OCI-LY3 (cell line): Measurements from ENCODE around the gene GABARAP.
"Not testable (repeated sequence)": the region's sequence is repeated elsewhere in the genome, so short reads cannot be mapped to it uniquely, and the experiment has no call there.

Source experiments
- EZH2phosphoT487 ChIP-seq: fragments of 200-600 bp; shearing (Covaris generic); IDR thresholded peaks from 2 replicates; pipeline ENCODE4 v1.6.1; 2018; ENCODE audit warnings: antibody characterized with exemption, mixed run types, low read depth
- TF ChIP-seq, protein P1 (sequence below): fragments of 200-600, 300-600 bp; sonication (generic); IDR thresholded peaks from 2 replicates; pipeline ENCODE4 v1.5.1; 2014; ENCODE audit warnings: antibody characterized with exemption, low read length, low read depth

DNA sequence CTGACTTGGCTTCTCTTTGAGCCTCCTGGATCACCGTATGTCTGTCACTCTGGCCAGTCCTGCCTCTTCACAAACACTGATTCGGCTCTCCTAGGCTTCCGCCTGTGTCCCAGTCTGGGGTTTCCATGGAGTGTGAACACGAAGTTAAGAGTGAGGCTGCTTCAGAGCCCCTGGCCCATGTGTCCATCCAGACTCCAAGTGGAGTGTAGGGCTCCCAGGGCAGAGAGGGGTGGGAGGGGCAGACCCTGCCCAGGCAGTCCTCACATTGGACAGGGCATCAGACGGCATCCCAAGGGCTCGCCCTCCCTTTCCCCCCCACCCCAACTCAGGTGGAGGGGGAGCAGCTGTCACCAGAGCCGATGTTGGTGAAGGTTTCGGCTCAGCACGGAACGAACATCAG, 1.6 kb upstream of the GABARAP start:
- TF ChIP-seq, protein P1, sequence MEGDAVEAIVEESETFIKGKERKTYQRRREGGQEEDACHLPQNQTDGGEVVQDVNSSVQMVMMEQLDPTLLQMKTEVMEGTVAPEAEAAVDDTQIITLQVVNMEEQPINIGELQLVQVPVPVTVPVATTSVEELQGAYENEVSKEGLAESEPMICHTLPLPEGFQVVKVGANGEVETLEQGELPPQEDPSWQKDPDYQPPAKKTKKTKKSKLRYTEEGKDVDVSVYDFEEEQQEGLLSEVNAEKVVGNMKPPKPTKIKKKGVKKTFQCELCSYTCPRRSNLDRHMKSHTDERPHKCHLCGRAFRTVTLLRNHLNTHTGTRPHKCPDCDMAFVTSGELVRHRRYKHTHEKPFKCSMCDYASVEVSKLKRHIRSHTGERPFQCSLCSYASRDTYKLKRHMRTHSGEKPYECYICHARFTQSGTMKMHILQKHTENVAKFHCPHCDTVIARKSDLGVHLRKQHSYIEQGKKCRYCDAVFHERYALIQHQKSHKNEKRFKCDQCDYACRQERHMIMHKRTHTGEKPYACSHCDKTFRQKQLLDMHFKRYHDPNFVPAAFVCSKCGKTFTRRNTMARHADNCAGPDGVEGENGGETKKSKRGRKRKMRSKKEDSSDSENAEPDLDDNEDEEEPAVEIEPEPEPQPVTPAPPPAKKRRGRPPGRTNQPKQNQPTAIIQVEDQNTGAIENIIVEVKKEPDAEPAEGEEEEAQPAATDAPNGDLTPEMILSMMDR: not testable (repeated sequence)
- not testable (repeated sequence) for TF ChIP-seq EZH2phosphoT487
